ENCODE results near the gene ZYX.
"Not testable (repeated sequence)": the region's sequence is repeated elsewhere in the genome, so short reads cannot be mapped to it uniquely, and the experiment has no call there.

ZYX gene

GRCh38 chr7:143422033-143422432 lies 40.9 kb downstream of the ZYX start:
- no peak for TF ChIP-seq CTCF (IDR thresholded peaks at IDR 0.05; ENCODE audit: low read depth, low read length, missing control alignments)
- no peak for DNase-seq (ENCODE audit: low read depth)

DNA sequence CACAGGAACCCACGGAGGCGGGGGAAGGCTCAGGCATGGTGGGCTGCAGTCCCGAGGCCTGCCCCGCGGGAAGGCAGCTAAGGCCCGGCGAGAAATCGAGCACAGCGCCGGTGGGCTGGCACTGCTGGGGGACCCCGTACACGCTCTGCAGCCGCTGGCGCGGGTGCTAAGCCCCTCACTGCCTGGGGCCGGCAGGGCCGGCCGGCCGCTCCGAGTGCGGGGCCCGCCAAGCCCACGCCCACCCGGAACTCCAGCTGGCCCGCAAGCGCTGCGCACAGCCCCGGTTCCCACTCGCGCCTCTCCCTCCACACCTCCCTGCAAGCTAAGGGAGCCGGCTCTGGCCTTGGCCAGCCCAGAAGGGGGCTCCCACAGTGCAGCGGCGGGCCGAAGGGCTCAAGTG lies 43.3 kb downstream of the ZYX start:
- not testable (repeated sequence) for DNase-seq (ENCODE audit: low read depth); H3K4me3 ChIP-seq (ENCODE audit: low read depth, low read length)

More at GRCh38 chr7:143422033-143422432, 40.9 kb downstream of the ZYX start:
- no peak overlapping the region for H3K4me3 ChIP-seq (ENCODE audit: low read depth, low read length)

DNA sequence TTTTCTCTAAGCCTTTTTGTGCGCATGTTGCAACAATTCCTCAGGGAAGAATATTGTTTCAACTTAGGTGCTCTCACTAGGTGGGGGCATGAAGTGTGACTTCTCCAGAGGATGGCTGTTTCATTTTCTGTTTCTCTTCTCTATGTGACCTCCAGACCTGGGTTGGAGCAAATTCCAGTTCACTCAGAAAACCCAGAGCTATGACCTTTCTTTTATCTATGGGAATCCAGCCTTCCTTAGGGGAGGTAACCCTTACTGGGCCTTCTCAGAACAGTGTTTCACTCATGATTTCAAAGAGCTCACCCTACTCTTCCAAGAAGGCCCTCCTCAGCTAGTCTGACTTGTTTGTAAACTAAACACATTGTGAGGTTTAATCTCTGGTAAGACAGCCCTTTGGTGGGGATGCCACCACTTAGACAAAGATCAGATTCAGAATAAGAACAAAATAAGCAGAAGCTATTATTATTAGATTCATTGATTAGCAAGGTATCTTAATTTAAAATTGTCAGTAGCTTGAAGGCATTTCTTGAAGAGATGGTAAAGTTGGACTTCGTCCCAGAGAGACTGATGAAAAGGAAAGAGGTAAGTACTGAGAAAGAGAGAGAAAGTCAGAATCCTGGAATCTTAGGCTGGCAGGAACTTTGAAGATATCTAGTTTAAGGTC lies 45.5 kb downstream of the ZYX start:
- no peak for TF ChIP-seq CTCF (IDR thresholded peaks at IDR 0.05; ENCODE audit: low read depth, low read length, missing control alignments)
- DNase-seq (ENCODE audit: low read depth): no peak
- H3K4me3 ChIP-seq (ENCODE audit: low read depth, low read length): no peak overlapping the region

- TF ChIP-seq CTCF (IDR thresholded peaks at IDR 0.05; ENCODE audit: low read depth, low read length, missing control alignments): no peak
- no peak overlapping the region for H3K4me3 ChIP-seq (ENCODE audit: low read depth, low read length)
Observed at GRCh38 chr7:143429770-143430698, 48.9 kb downstream of the ZYX start.

DNA sequence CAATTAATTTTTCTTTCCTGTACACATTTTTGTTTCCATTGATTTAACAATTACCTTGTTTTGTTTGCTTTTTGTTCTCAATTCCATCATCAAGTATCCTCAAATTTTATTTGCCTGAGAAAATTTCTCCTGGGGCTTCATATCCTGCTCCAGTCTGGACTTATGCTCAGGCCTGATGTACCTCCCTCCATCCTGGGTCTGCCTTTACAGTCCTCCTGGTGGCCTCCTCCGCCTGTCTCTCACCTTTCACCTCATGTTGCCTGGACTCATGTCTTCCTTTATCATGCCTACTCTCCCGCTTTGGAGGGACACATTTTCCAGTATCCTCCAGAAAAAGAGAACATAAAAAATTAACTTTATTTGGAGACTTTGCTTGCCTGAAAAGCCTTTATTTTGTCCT lies 50.0 kb downstream of the ZYX start:
- H3K4me3 ChIP-seq (ENCODE audit: low read depth, low read length): no peak overlapping the region
- DNase-seq (ENCODE audit: low read depth): no peak
- TF ChIP-seq CTCF (IDR thresholded peaks at IDR 0.05; ENCODE audit: low read depth, low read length, missing control alignments): no peak

More at GRCh38 chr7:143429770-143430698, 48.9 kb downstream of the ZYX start:
- DNase-seq (ENCODE audit: low read depth): no peak

- H3K4me3 ChIP-seq (ENCODE audit: low read depth, low read length): no peak overlapping the region
- DNase-seq (ENCODE audit: low read depth): no peak
- no peak for TF ChIP-seq CTCF (IDR thresholded peaks at IDR 0.05; ENCODE audit: low read depth, low read length, missing control alignments)
Observed at GRCh38 chr7:143433759-143434158, 52.6 kb downstream of the ZYX start.

DNA sequence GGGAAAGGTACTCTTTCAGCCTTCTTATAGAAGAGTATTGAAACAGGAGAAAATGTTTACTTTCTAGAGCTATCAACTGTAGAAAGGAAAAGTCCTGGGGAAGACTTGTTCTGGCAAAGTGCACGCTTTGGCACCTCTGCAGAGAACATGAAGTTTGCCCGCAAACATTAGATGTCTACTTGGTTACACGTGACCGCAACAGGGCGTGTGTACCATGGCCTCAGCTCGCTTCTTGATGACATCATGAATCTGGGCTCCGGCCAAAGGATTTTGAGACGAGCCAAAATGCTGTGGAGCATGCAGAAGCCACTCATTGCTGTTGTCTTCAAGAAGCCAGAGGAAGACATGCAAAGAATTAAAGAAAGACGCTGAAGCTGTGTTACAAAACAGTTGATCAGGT lies 53.5 kb downstream of the ZYX start:
- no peak for DNase-seq (ENCODE audit: low read depth)
- no peak overlapping the region for H3K4me3 ChIP-seq (ENCODE audit: low read depth, low read length)
- no peak for TF ChIP-seq CTCF (IDR thresholded peaks at IDR 0.05; ENCODE audit: low read depth, low read length, missing control alignments)

Data from GM12864 (cell line).